IMR-90 (cell line): ENCODE data around the gene CAPN3. TPM values are rescaled to one million over a fixed set of nuclear protein-coding genes. Genes with fewer than 3 reads are reported as not detected.

Experiments
- ATAC-seq: fragments of 200-7000 bp; cut with Tn5 transposase; 2 replicates; pipeline ENCODE4 v1.9.1; 2020; ENCODE audit warnings: low read depth, mild to moderate bottlenecking, moderate library complexity
- BruUV-seq: library from RNA; stranded (reverse); fragments of 400-500 nt; replicated peaks from 2 replicates; lab custom pipeline; 2021; lab: Mats Ljungman, UMichigan
- CTCF ChIA-PET: fragments of 300-600 bp; formaldehyde crosslinking; extraction: SDS; loops from one replicate; lab custom pipeline; 2021; ENCODE audit warnings: antibody characterized with exemption; lab: Yijun Ruan, JAX
- POLR2A ChIA-PET: fragments of 300-600 bp; sonication (Branson Sonifier 250); formaldehyde crosslinking; loops from one replicate; lab custom pipeline; 2022; ENCODE audit warnings: antibody characterized with exemption; ENCODE audit not compliant: unreplicated experiment; lab: Charles Lee
- DNase-seq: peaks from one replicate; pipeline ENCODE4 v3.0.0; 2013
- H2AFZ ChIP-seq: replicated peaks from 2 replicates; pipeline ENCODE3; 2013; ENCODE audit warnings: low read length, mild to moderate bottlenecking; ENCODE audit not compliant: poor library complexity
- H2AK5ac ChIP-seq: 2 replicates; pipeline ENCODE4 v1.6.1; 2013; ENCODE audit warnings: low read depth, low read length, inconsistent platforms
- H2AK9ac ChIP-seq: replicated peaks from 2 replicates; pipeline ENCODE3; 2013; ENCODE audit warnings: mild to moderate bottlenecking, low read depth, low read length, moderate library complexity; ENCODE audit not compliant: poor library complexity
- H2BK120ac ChIP-seq: 2 replicates; pipeline ENCODE4 v1.6.1; 2013; ENCODE audit warnings: low read depth, low read length, inconsistent platforms
- H2BK15ac ChIP-seq: 3 replicates; pipeline ENCODE4 v1.6.1; 2013; ENCODE audit warnings: low read depth, low read length, inconsistent platforms
- H2BK20ac ChIP-seq: 2 replicates; pipeline ENCODE4 v1.6.1; 2013; ENCODE audit warnings: low read depth, mild to moderate bottlenecking, inconsistent platforms, low read length, moderate library complexity
- H2BK5ac ChIP-seq: 2 replicates; pipeline ENCODE4 v1.6.1; 2013; ENCODE audit warnings: mild to moderate bottlenecking, low read depth, low read length, inconsistent platforms; ENCODE audit not compliant: poor library complexity, severe bottlenecking
- H3K14ac ChIP-seq: replicated peaks from 2 replicates; pipeline ENCODE4 v1.6.1; 2013; ENCODE audit warnings: low read depth, low read length, inconsistent platforms
- H3K18ac ChIP-seq: 2 replicates; pipeline ENCODE4 v1.6.1; 2013; ENCODE audit warnings: low read depth, low read length, control low read depth
- H3K23ac ChIP-seq: 2 replicates; pipeline ENCODE4 v1.6.1; 2013; ENCODE audit warnings: low read depth, low read length, inconsistent platforms
- H3K27ac ChIP-seq: 2 replicates; pipeline ENCODE4 v1.5.1; 2013; ENCODE audit warnings: mild to moderate bottlenecking, control low read depth, low read length; ENCODE audit not compliant: insufficient read depth
- H3K27me3 ChIP-seq: 2 replicates; pipeline ENCODE4 v1.6.1; 2013; ENCODE audit warnings: low read length; ENCODE audit not compliant: control insufficient read depth, insufficient read depth
- H3K36me3 ChIP-seq: 2 replicates; pipeline ENCODE4 v1.6.1; 2013; ENCODE audit warnings: low read length, mixed read lengths; ENCODE audit not compliant: control insufficient read depth, insufficient read depth
- H3K4ac ChIP-seq: 2 replicates; pipeline ENCODE4 v1.6.1; 2013; ENCODE audit warnings: low read depth, low read length, inconsistent platforms
- H3K4me1 ChIP-seq: 2 replicates; pipeline ENCODE4 v1.6.1; 2013; ENCODE audit warnings: low read length, mixed read lengths; ENCODE audit not compliant: control insufficient read depth, insufficient read depth
- H3K4me2 ChIP-seq: 2 replicates; pipeline ENCODE4 v1.6.1; 2013; ENCODE audit warnings: low read depth, mild to moderate bottlenecking, control low read depth, low read length, moderate library complexity
- H3K4me3 ChIP-seq: 2 replicates; pipeline ENCODE4 v1.5.1; 2013; ENCODE audit warnings: low read depth, mild to moderate bottlenecking, control low read depth, low read length, moderate library complexity; ENCODE audit not compliant: insufficient read depth
- H3K56ac ChIP-seq: 2 replicates; pipeline ENCODE4 v1.6.1; 2013; ENCODE audit warnings: low read length, inconsistent platforms; ENCODE audit not compliant: insufficient read depth; ENCODE audit errors: extremely low read depth
- H3K79me1 ChIP-seq, 2 experiments: 2 replicates each; pipeline ENCODE4 v1.6.1; 2013; ENCODE audit warnings: low read length in 2 of 2, inconsistent platforms in 1 of 2, low read depth in 1 of 2
- H3K9ac ChIP-seq: 2 replicates; pipeline ENCODE4 v1.6.1; 2013; ENCODE audit warnings: low read depth, low read length, control low read depth
- H3K9me1 ChIP-seq: 2 replicates; pipeline ENCODE4 v1.6.1; 2013; ENCODE audit warnings: low read length, inconsistent platforms; ENCODE audit not compliant: insufficient read depth
- H3K9me3 ChIP-seq: 2 replicates; pipeline ENCODE4 v1.6.1; 2013; ENCODE audit warnings: low read length; ENCODE audit not compliant: control insufficient read depth, insufficient read depth
- H4K20me1 ChIP-seq: 2 replicates; pipeline ENCODE4 v1.6.1; 2013; ENCODE audit warnings: low read length, inconsistent platforms; ENCODE audit not compliant: insufficient read depth
- H4K5ac ChIP-seq: 2 replicates; pipeline ENCODE4 v1.6.1; 2013; ENCODE audit warnings: mild to moderate bottlenecking, low read depth, low read length, control low read depth
- H4K8ac ChIP-seq, 2 experiments: 2 replicates each; pipeline ENCODE4 v1.6.1; 2013; ENCODE audit warnings: low read depth in 2 of 2, low read length in 2 of 2, control low read depth in 1 of 2, inconsistent platforms in 1 of 2
- H4K91ac ChIP-seq: 2 replicates; pipeline ENCODE4 v1.6.1; 2013; ENCODE audit warnings: low read depth, low read length, inconsistent platforms; ENCODE audit not compliant: insufficient read depth
- CEBPB ChIP-seq: IDR thresholded peaks from 2 replicates; pipeline ENCODE4 v1.6.1; 2012; ENCODE audit warnings: low read depth, low read length, improper control_type of control experiment
- FOS ChIP-seq: fragments of 150-350 bp; IDR thresholded peaks from 2 replicates; pipeline ENCODE4 v1.6.1; 2016; ENCODE audit warnings: low read depth, low read length
- MAZ ChIP-seq: IDR thresholded peaks from 2 replicates; pipeline ENCODE4 v1.6.1; 2012; ENCODE audit warnings: low read depth, mild to moderate bottlenecking, low read length, improper control_type of control experiment, moderate library complexity, borderline replicate concordance
- MXI1 ChIP-seq: IDR thresholded peaks from 2 replicates; pipeline ENCODE4 v1.6.1; 2012; ENCODE audit warnings: low read depth, mild to moderate bottlenecking, low read length, moderate library complexity, borderline replicate concordance
- POLR2A ChIP-seq: IDR thresholded peaks from 2 replicates; pipeline ENCODE4 v1.6.1; 2012; ENCODE audit warnings: mild to moderate bottlenecking, low read depth, low read length
- RFX5 ChIP-seq: IDR thresholded peaks from 2 replicates; pipeline ENCODE4 v1.8.0; 2012; ENCODE audit warnings: low read depth, mild to moderate bottlenecking, low read length, moderate library complexity
- USF2 ChIP-seq: fragments of 150-350 bp; IDR thresholded peaks from 2 replicates; pipeline ENCODE4 v1.6.1; 2017; ENCODE audit warnings: mild to moderate bottlenecking, antibody characterized with exemption, low read length, low read depth
- WGBS, 2 experiments: methylation state at CpG; one replicate each; pipeline versions ENCODE4 v1.1.5 to v1.1.7; 2013; ENCODE audit warnings: missing lambda C conversion rate in 2 of 2; ENCODE audit not compliant: insufficient read length in 1 of 2; ENCODE audit errors: extremely low coverage in 2 of 2; 5-methylcytosine and 5-hydroxymethylcytosine counted together
- dilution Hi-C: fragments of 300-500 bp; cut with HindIII; formaldehyde crosslinking; loops from one replicate; pipeline ENCODE4 v1.14.3; 2018; ENCODE audit warnings: low sequenced_read_pairs; ENCODE audit not compliant: unreplicated experiment
- in situ Hi-C: fragments of 300-500 bp; cut with MboI; formaldehyde crosslinking; loops from 3 replicates; pipeline ENCODE4 v1.14.3; 2019; ENCODE audit warnings: low sequenced_read_pairs, inconsistent platforms, mixed read lengths
- intact Hi-C: fragments of 100-400 bp; cut with micrococcal nuclease; formaldehyde crosslinking; loops from 2 replicates; pipeline ENCODE4 v1.10.0; 2022
- polyA plus RNA-seq, 3 experiments: library from polyadenylated mRNA; depleted of rRNA; stranded (reverse); fragments of >200 nt; gene quantifications; 2 replicates each; pipeline ENCODE4 v1.2.3, GENCODE V29; 2012; ENCODE audit warnings: low replicate concordance in 1 of 3
- total RNA-seq: library from RNA; depleted of rRNA; stranded (reverse); fragments of >200 nt; gene quantifications from 2 replicates; pipeline ENCODE4 v1.2.3, GENCODE V29; 2012

CAPN3 gene
- total and polyA plus RNA-seq, 2 of the 4 experiments (the other 2 are of a cell fraction), result 1.1 to 1.4 TPM

DNA sequence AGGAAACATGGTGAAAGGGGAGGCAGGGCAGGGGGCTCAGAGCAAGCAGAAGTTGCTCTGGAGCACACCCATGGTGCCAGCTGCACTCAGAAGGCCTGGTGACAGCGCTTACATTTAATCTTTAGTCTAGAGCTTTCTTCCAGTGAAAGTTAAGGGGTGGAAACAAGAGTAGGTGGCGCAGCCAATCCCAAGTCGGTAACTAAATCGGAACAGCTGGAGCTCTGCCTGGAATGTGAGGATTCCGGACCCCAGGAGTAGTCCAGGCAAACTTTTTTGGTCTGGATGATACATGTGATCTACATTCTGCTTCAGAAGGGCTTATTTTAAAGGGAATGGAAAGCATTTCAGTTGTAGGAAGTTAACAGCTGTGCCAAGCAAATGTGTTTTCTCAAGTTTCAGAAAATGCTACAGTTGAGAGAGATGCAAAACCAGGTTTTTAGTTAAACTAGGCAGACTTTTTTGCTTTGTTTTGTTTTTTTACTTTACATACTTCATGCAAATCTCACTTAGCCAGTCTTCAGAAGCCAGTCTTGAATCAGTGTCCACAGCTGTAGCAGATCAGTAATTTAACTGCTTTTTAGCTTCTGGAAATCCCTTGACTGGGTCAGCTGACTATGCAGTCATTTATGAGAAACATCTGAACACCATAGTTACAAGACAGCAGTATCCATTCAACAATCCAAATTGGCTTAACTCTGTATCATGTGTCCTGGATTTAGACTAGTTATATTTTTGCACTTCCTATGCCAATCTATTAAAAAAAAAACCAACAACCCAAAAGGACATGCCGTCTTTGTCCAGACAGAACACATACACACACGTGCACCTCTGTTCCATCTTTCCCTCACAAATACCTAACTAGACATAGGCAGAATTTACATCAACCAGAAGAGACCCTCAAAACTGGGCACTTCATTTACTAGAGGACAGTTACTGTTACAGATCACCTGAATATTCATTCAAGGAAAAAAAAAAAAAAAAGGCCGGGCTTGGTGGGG, 98.4 kb downstream of the CAPN3 start:
- POLR2A ChIA-PET, result interaction anchor here (0.7 kb wide), 1 partner anchor 185 kb away, joined by 3 read pairs; the partner anchor contains the start of genes GANC and TMEM87A
- Histone ChIP-seq H2AK5ac (peak overlapping the region; percentile 73), H2AK9ac (no peak overlapping the region), H3K27me3 (no peaks in the 10 kb centered on the region), H3K36me3 (peaks cover 2% of the 10 kb centered on the region; the same call in 1 of the 2 replicates), H3K4ac (peak overlapping the region; percentile 58), H4K8ac (peak overlapping the region in 1 of 2 experiments; percentile 73; a peak in 2 of 4 replicates), H4K91ac (no peak overlapping the region), H3K4me1 (peaks cover 7% of the 10 kb centered on the region), H2BK20ac (0 out of 2 replicates have a peak overlapping the region, but pooled peaks have one; percentile 0), H3K27ac (peak overlapping the region; percentile 82), H3K4me3 (peak overlapping the region; percentile 20; the same call in 1 of the 2 replicates), H2AFZ (peak overlapping the region; percentile 62), H3K9me3 (no peaks in the 10 kb centered on the region), H4K20me1 (peaks cover 11% of the 10 kb centered on the region; the same call in 1 of the 2 replicates), H3K79me1 (peaks cover 0 to 38% of the 10 kb centered on the region in 2 experiments; a peak in 2 of 4 replicates), H3K14ac (peak overlapping the region; percentile 65), H4K5ac (peak overlapping the region; percentile 45; the same call in 1 of the 2 replicates), H3K56ac (peak overlapping the region; percentile 24), H2BK120ac (no peak overlapping the region; the same call in 1 of the 2 replicates), H2BK15ac (peak overlapping the region; percentile 59; the same call in 1 of the 3 replicates), H3K23ac (peak overlapping the region; percentile 49; the same call in 1 of the 2 replicates), H3K18ac (peak overlapping the region; percentile 83), H2BK5ac (peak overlapping the region; percentile 87), H3K9ac (peak overlapping the region; percentile 73), H3K9me1 (peaks cover 3% of the 10 kb centered on the region; the same call in 1 of the 2 replicates), H3K4me2 (peak overlapping the region; percentile 91)
- in situ Hi-C loops, result no loop called here
- CTCF ChIA-PET, result interaction anchor here (0.5 kb wide), 1 partner anchor 70 kb away, joined by 3 read pairs; no protein-coding TSS in a partner anchor
- dilution Hi-C loops, result no loop called here
- BruUV-seq, result no TSS peak
- 0% methylated on average over 3 of the region's 8 CpGs; no CpG with 5 or more reads in 1 of the 2 experiments for WGBS, 2 experiments
- intact Hi-C loops, result loop anchor here (10.0 kb wide), 1 partner anchor 183 kb away; the partner anchor contains the start of genes GANC and TMEM87A
- TF ChIP-seq RFX5 (peak; percentile 17; the same call in 1 of the 2 replicates), FOS (no peak; the same call in 1 of the 2 replicates), POLR2A (peak; percentile 53; the same call in 1 of the 2 replicates), MAZ (no peak), MXI1 (peak; percentile 15; the same call in 1 of the 2 replicates), CEBPB (no peak), USF2 (peak; percentile 91)
- DNase-seq, result peak; percentile 94
- ATAC-seq, result peak; percentile 91
